ENCODE results near the gene NKAIN1. TPM values are rescaled to one million over a fixed set of nuclear protein-coding genes. Genes with fewer than 3 reads are reported as not detected.
"Not testable (repeated sequence)": the region's sequence is repeated elsewhere in the genome, so short reads cannot be mapped to it uniquely, and the experiment has no call there.

Gene NKAIN1
- total RNA-seq, 1 donor from 2014 or later = 0.81 TPM

- no peak for TF ChIP-seq CTCF (conservative IDR thresholded peaks at IDR 0.05; ENCODE audit: low read depth, low read length)
- DNase-seq (ENCODE audit: low read depth) = no peak
Observed at GRCh38 chr1:31263408-31263807, 23.7 kb upstream of the NKAIN1 start.

GRCh38 chr1:31262393-31262792, 22.7 kb upstream of the NKAIN1 start:
- DNase-seq (ENCODE audit: low read depth); H3K4me3 ChIP-seq (ENCODE audit: low read depth, low read length): not testable (repeated sequence)

More at GRCh38 chr1:31263408-31263807, 23.7 kb upstream of the NKAIN1 start:
- no peak overlapping the region for H3K4me3 ChIP-seq (ENCODE audit: low read depth, low read length)

GRCh38 chr1:31261916-31262315, 22.2 kb upstream of the NKAIN1 start:
- no peak for TF ChIP-seq CTCF (conservative IDR thresholded peaks at IDR 0.05; ENCODE audit: low read depth, low read length)
- DNase-seq (ENCODE audit: low read depth) = no peak
- H3K4me3 ChIP-seq (ENCODE audit: low read depth, low read length) = no peak overlapping the region

GRCh38 chr1:31259746-31260145, 20.1 kb upstream of the NKAIN1 start:
- no peak for TF ChIP-seq CTCF (conservative IDR thresholded peaks at IDR 0.05; ENCODE audit: low read depth, low read length)
- H3K4me3 ChIP-seq (ENCODE audit: low read depth, low read length) = no peak overlapping the region
- no peak for DNase-seq (ENCODE audit: low read depth)

- TF ChIP-seq CTCF (conservative IDR thresholded peaks at IDR 0.05; ENCODE audit: low read depth, low read length) = no peak
- no peak for DNase-seq (ENCODE audit: low read depth)
- H3K4me3 ChIP-seq (ENCODE audit: low read depth, low read length) = no peak overlapping the region
Observed at GRCh38 chr1:31258581-31258980, 18.9 kb upstream of the NKAIN1 start.

GRCh38 chr1:31257213-31257612, 17.5 kb upstream of the NKAIN1 start:
- no peak overlapping the region for H3K4me3 ChIP-seq (ENCODE audit: low read depth, low read length)
- no peak for DNase-seq (ENCODE audit: low read depth)
- no peak for TF ChIP-seq CTCF (conservative IDR thresholded peaks at IDR 0.05; ENCODE audit: low read depth, low read length)

- no peak overlapping the region for H3K4me3 ChIP-seq (ENCODE audit: low read depth, low read length)
- TF ChIP-seq CTCF (conservative IDR thresholded peaks at IDR 0.05; ENCODE audit: low read depth, low read length) = no peak
- no peak for DNase-seq (ENCODE audit: low read depth)
Observed at GRCh38 chr1:31249854-31250253, 10.2 kb upstream of the NKAIN1 start.

- no peak for TF ChIP-seq CTCF (conservative IDR thresholded peaks at IDR 0.05; ENCODE audit: low read depth, low read length)
- H3K4me3 ChIP-seq (ENCODE audit: low read depth, low read length) = no peak overlapping the region
- no peak for DNase-seq (ENCODE audit: low read depth)
Observed at GRCh38 chr1:31248276-31248675, 8.6 kb upstream of the NKAIN1 start.
